HEK293 (cell line): Measurements from ENCODE around the gene OSBPL10.

Source experiments
- CTCF ChIA-PET: fragments of 350-600 bp; formaldehyde crosslinking; extraction: SDS; loops from one replicate; lab custom pipeline; 2021; ENCODE audit warnings: antibody characterized with exemption; lab: Yijun Ruan, JAX
- POLR2A ChIA-PET: fragments of 300-600 bp; formaldehyde crosslinking; extraction: SDS; loops from one replicate; lab custom pipeline; 2020; ENCODE audit warnings: antibody characterized with exemption, inconsistent platforms; lab: Yijun Ruan, JAX
- H3K27ac ChIP-seq: fragments of 200-500 bp; sonication (Bioruptor generic); 2 replicates; pipeline ENCODE4 v1.5.1; 2014; ENCODE audit warnings: low read depth, low read length, control low read depth, inconsistent platforms; ENCODE audit errors: extremely low read depth
- H3K36me3 ChIP-seq, 2 experiments: fragments of 200-500 bp in 1 of 2; sonication (Bioruptor generic) in 1 of 2; 1 replicate in 1 of 2; 2 replicates in 1 of 2; pipeline ENCODE4 v1.5.1; 2014 to 2017; ENCODE audit warnings: inconsistent platforms in 2 of 2, low read length in 2 of 2; ENCODE audit not compliant: control insufficient read depth in 2 of 2, insufficient read depth in 1 of 2
- H3K4me1 ChIP-seq: fragments of 200-500 bp; sonication (Bioruptor generic); 2 replicates; pipeline ENCODE4 v1.5.1; 2014; ENCODE audit warnings: mild to moderate bottlenecking, low read length, inconsistent platforms; ENCODE audit not compliant: control insufficient read depth, insufficient read depth
- H3K4me3 ChIP-seq: 2 replicates; pipeline ENCODE4 v1.5.1; 2011; ENCODE audit warnings: low read depth, mild to moderate bottlenecking, control low read depth, low read length, moderate library complexity
- H3K9me3 ChIP-seq: fragments of 200-500 bp; sonication (Bioruptor generic); 2 replicates; pipeline ENCODE4 v1.5.1; 2014; ENCODE audit warnings: low read depth, low read length, inconsistent platforms; ENCODE audit not compliant: control insufficient read depth, insufficient read depth
- BCL11A ChIP-seq: fragments of 450-650 bp; formaldehyde crosslinking; IDR thresholded peaks from 2 replicates; pipeline ENCODE4 v1.5.1; 2016; ENCODE audit warnings: low read depth, missing biosample characterization, missing genetic modification characterization
- EGR2 ChIP-seq: fragments of 450-650 bp; formaldehyde crosslinking; IDR thresholded peaks from 2 replicates; pipeline ENCODE4 v1.5.1; 2016; ENCODE audit warnings: low read depth, missing biosample characterization, missing genetic modification characterization
- KLF10 ChIP-seq: fragments of 450-650 bp; IDR thresholded peaks from 2 replicates; pipeline ENCODE4 v1.5.1; 2018; ENCODE audit warnings: missing biosample characterization, mild to moderate bottlenecking, missing genetic modification characterization
- RBAK ChIP-seq: fragments of 450-650 bp; formaldehyde crosslinking; IDR thresholded peaks from 2 replicates; pipeline ENCODE4 v1.5.1; 2016; ENCODE audit warnings: missing biosample characterization, missing genetic modification characterization
- SCRT1 ChIP-seq: fragments of 450-650 bp; formaldehyde crosslinking; IDR thresholded peaks from 2 replicates; pipeline ENCODE4 v1.5.1; 2016; ENCODE audit warnings: missing biosample characterization, missing genetic modification characterization, borderline replicate concordance
- SP2 ChIP-seq: fragments of 450-650 bp; formaldehyde crosslinking; IDR thresholded peaks from 2 replicates; pipeline ENCODE4 v1.5.1; 2016; ENCODE audit warnings: missing biosample characterization, missing genetic modification characterization
- SP3 ChIP-seq: fragments of 450-650 bp; formaldehyde crosslinking; IDR thresholded peaks from 2 replicates; pipeline ENCODE4 v1.5.1; 2016; ENCODE audit warnings: missing biosample characterization, missing genetic modification characterization
- TCF7L2 ChIP-seq: IDR thresholded peaks from 2 replicates; pipeline ENCODE4 v1.6.1; 2011; ENCODE audit warnings: low read depth, mild to moderate bottlenecking, inconsistent platforms, low read length, moderate library complexity, borderline replicate concordance
- ZNF174 ChIP-seq: fragments of 450-650 bp; formaldehyde crosslinking; IDR thresholded peaks from 2 replicates; pipeline ENCODE4 v1.5.0; 2017; ENCODE audit warnings: missing biosample characterization, mild to moderate bottlenecking, missing genetic modification characterization
- ZNF324 ChIP-seq: fragments of 450-650 bp; formaldehyde crosslinking; IDR thresholded peaks from 2 replicates; pipeline ENCODE4 v1.5.1; 2016; ENCODE audit warnings: missing biosample characterization, missing genetic modification characterization
- ZNF335 ChIP-seq: fragments of 450-650 bp; formaldehyde crosslinking; conservative IDR thresholded peaks from 2 replicates; pipeline ENCODE4 v1.5.1; 2016; ENCODE audit warnings: missing biosample characterization, missing genetic modification characterization
- ZNF544 ChIP-seq: fragments of 450-650 bp; formaldehyde crosslinking; IDR thresholded peaks from 2 replicates; pipeline ENCODE4 v1.5.0; 2017; ENCODE audit warnings: missing biosample characterization, missing genetic modification characterization
- ZNF549 ChIP-seq: fragments of 450-650 bp; IDR thresholded peaks from 2 replicates; pipeline ENCODE4 v1.5.1; 2018; ENCODE audit warnings: missing biosample characterization, missing genetic modification characterization, mild to moderate bottlenecking, inconsistent platforms, moderate library complexity
- ZNF560 ChIP-seq: fragments of 450-650 bp; formaldehyde crosslinking; IDR thresholded peaks from 2 replicates; pipeline ENCODE4 v1.5.1; 2017; ENCODE audit warnings: missing biosample characterization, missing genetic modification characterization, borderline replicate concordance
- ZNF624 ChIP-seq: fragments of 450-650 bp; formaldehyde crosslinking; IDR thresholded peaks from 2 replicates; pipeline ENCODE4 v1.5.1; 2017; ENCODE audit warnings: missing biosample characterization, missing genetic modification characterization
- TF ChIP-seq, protein P1 (sequence below): fragments of 450-650 bp; formaldehyde crosslinking; IDR thresholded peaks from 2 replicates; pipeline ENCODE4 v1.5.1; 2016; ENCODE audit warnings: missing biosample characterization, missing genetic modification characterization, low read depth
- TF ChIP-seq, protein P2 (sequence below): fragments of 450-650 bp; formaldehyde crosslinking; IDR thresholded peaks from 2 replicates; pipeline ENCODE4 v1.5.1; 2016; ENCODE audit warnings: missing biosample characterization, missing genetic modification characterization
- TF ChIP-seq, protein P3 (sequence below): fragments of 450-650 bp; formaldehyde crosslinking; IDR thresholded peaks from 2 replicates; pipeline ENCODE4 v1.5.1; 2017; ENCODE audit warnings: missing biosample characterization, mild to moderate bottlenecking, missing genetic modification characterization, moderate library complexity
- TF ChIP-seq, protein P4 (sequence below): fragments of 450-650 bp; formaldehyde crosslinking; IDR thresholded peaks from 2 replicates; pipeline ENCODE4 v1.5.1; 2017; ENCODE audit warnings: missing biosample characterization, missing genetic modification characterization

The OSBPL10 gene

DNA sequence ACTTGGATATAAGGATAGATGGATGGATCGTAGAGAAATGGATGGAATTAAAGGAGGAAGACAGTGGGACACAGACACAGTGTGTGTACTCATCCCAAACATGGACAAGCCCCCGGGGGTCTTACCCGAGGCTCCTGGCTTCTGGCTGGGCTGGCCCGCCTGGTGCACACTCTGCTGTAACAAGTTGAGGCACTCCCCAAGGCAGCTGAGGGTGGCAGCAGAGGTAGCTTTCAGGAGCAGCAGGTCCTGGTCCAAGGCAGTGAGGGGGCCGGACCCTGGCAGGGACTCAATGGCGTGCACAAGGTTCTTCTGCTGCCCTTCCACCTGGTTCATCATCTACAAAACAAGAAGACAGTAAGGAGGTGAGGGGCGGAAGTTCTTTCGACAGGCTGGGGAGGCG, 233.3 kb downstream of the OSBPL10 start:
- POLR2A ChIA-PET: no interaction called here
- no peak for TF ChIP-seq ZNF549 (tag by site-specific recombination)
- no peak for TF ChIP-seq EGR2 (tag by site-specific recombination)
- no peak for TF ChIP-seq ZNF335
- TF ChIP-seq, protein P1, sequence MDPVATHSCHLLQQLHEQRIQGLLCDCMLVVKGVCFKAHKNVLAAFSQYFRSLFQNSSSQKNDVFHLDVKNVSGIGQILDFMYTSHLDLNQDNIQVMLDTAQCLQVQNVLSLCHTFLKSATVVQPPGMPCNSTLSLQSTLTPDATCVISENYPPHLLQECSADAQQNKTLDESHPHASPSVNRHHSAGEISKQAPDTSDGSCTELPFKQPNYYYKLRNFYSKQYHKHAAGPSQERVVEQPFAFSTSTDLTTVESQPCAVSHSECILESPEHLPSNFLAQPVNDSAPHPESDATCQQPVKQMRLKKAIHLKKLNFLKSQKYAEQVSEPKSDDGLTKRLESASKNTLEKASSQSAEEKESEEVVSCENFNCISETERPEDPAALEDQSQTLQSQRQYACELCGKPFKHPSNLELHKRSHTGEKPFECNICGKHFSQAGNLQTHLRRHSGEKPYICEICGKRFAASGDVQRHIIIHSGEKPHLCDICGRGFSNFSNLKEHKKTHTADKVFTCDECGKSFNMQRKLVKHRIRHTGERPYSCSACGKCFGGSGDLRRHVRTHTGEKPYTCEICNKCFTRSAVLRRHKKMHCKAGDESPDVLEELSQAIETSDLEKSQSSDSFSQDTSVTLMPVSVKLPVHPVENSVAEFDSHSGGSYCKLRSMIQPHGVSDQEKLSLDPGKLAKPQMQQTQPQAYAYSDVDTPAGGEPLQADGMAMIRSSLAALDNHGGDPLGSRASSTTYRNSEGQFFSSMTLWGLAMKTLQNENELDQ: no peak
- TF ChIP-seq, protein P2, sequence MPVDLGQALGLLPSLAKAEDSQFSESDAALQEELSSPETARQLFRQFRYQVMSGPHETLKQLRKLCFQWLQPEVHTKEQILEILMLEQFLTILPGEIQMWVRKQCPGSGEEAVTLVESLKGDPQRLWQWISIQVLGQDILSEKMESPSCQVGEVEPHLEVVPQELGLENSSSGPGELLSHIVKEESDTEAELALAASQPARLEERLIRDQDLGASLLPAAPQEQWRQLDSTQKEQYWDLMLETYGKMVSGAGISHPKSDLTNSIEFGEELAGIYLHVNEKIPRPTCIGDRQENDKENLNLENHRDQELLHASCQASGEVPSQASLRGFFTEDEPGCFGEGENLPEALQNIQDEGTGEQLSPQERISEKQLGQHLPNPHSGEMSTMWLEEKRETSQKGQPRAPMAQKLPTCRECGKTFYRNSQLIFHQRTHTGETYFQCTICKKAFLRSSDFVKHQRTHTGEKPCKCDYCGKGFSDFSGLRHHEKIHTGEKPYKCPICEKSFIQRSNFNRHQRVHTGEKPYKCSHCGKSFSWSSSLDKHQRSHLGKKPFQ (tag by site-specific recombination): no peak
- no peak for TF ChIP-seq ZNF324 (tag by site-specific recombination)
- no peak for TF ChIP-seq RBAK (tag by site-specific recombination)
- no peak for TF ChIP-seq SCRT1 (tag by site-specific recombination)
- TF ChIP-seq ZNF624 (tag by site-specific recombination): no peak
- no peak for TF ChIP-seq TCF7L2
- TF ChIP-seq, protein P3, sequence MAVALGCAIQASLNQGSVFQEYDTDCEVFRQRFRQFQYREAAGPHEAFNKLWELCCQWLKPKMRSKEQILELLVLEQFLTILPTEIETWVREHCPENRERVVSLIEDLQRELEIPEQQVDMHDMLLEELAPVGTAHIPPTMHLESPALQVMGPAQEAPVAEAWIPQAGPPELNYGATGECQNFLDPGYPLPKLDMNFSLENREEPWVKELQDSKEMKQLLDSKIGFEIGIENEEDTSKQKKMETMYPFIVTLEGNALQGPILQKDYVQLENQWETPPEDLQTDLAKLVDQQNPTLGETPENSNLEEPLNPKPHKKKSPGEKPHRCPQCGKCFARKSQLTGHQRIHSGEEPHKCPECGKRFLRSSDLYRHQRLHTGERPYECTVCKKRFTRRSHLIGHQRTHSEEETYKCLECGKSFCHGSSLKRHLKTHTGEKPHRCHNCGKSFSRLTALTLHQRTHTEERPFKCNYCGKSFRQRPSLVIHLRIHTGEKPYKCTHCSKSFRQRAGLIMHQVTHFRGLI (tag by site-specific recombination): no peak
- CTCF ChIA-PET: interaction anchor here (0.6 kb wide), 1 partner anchor 1743 kb away, joined by 4 read pairs; no protein-coding TSS in a partner anchor

DNA sequence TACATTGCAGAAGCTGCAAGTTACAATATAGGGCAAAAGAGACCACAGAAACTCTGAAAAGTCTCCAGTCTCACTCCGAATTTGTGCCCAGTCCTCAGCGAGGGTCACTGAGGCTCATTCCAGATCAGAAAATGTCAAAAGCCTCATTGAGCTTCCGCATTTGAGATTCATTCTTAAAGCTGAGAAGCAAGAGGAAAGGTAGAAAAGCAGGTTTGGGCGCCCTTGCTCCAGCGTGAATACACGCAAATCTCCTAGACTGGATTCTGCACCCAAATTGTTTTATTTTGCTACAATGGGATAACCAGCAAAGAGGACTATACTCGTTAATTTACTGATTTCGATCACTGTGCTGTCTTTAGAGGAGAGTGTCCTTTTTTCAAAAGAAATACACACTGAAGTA, 236.1 kb downstream of the OSBPL10 start:
- Histone ChIP-seq H3K4me3 (no peak overlapping the region), H3K36me3 (no peaks in the 10 kb centered on the region), H3K4me1 (no peaks in the 10 kb centered on the region; the same call in 1 of the 2 replicates), H3K9me3 (no peaks in the 10 kb centered on the region), H3K27ac (no peak overlapping the region)
- POLR2A ChIA-PET: no interaction called here
- TF ChIP-seq ZNF174 (no peak), ZNF560 (tag by site-specific recombination) (no peak), ZNF544 (tag by site-specific recombination) (no peak), SP3 (no peak), BCL11A (tag by site-specific recombination) (no peak), KLF10 (tag by site-specific recombination) (no peak), SP2 (tag by site-specific recombination) (no peak)
- TF ChIP-seq, protein P4, sequence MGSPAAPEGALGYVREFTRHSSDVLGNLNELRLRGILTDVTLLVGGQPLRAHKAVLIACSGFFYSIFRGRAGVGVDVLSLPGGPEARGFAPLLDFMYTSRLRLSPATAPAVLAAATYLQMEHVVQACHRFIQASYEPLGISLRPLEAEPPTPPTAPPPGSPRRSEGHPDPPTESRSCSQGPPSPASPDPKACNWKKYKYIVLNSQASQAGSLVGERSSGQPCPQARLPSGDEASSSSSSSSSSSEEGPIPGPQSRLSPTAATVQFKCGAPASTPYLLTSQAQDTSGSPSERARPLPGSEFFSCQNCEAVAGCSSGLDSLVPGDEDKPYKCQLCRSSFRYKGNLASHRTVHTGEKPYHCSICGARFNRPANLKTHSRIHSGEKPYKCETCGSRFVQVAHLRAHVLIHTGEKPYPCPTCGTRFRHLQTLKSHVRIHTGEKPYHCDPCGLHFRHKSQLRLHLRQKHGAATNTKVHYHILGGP (tag by site-specific recombination): no peak
- CTCF ChIA-PET: interaction anchor here (0.7 kb wide), 1 partner anchor 559 kb away, joined by 5 read pairs; no protein-coding TSS in a partner anchor

More for the DNA sequence above, 233.3 kb downstream of the OSBPL10 start:
- H3K27ac ChIP-seq: no peak overlapping the region
- no peaks in the 10 kb centered on the region for H3K9me3 ChIP-seq
- H3K4me3 ChIP-seq: no peak overlapping the region
- H3K36me3 ChIP-seq: no peaks in the 10 kb centered on the region
- no peaks in the 10 kb centered on the region; the same call in none of the 2 replicates for H3K4me1 ChIP-seq
